IMR-90 (cell line): ENCODE measurements around the gene GJB5.

Experiments used
- CEBPB ChIP-seq: IDR thresholded peaks from 2 replicates; pipeline ENCODE4 v1.6.1; 2012; ENCODE audit warnings: low read depth, low read length, improper control_type of control experiment
- NFE2L2 ChIP-seq: fragments of 150-350 bp; IDR thresholded peaks from 2 replicates; pipeline ENCODE4 v1.6.1; 2016; ENCODE audit warnings: low read depth, mild to moderate bottlenecking, low read length
- POLR2A ChIP-seq: IDR thresholded peaks from 2 replicates; pipeline ENCODE4 v1.6.1; 2012; ENCODE audit warnings: mild to moderate bottlenecking, low read depth, low read length
- RFX5 ChIP-seq: IDR thresholded peaks from 2 replicates; pipeline ENCODE4 v1.8.0; 2012; ENCODE audit warnings: low read depth, mild to moderate bottlenecking, low read length, moderate library complexity
- SMC3 ChIP-seq: fragments of 150-350 bp; IDR thresholded peaks from 2 replicates; pipeline ENCODE4 v1.6.1; 2016; ENCODE audit warnings: low read depth, mild to moderate bottlenecking, antibody characterized with exemption, low read length, moderate library complexity
- TF ChIP-seq, protein P1 (sequence below): conservative IDR thresholded peaks from 2 replicates; pipeline ENCODE4 v1.5.1; 2012; ENCODE audit warnings: mild to moderate bottlenecking, low read depth, low read length, improper control_type of control experiment

DNA sequence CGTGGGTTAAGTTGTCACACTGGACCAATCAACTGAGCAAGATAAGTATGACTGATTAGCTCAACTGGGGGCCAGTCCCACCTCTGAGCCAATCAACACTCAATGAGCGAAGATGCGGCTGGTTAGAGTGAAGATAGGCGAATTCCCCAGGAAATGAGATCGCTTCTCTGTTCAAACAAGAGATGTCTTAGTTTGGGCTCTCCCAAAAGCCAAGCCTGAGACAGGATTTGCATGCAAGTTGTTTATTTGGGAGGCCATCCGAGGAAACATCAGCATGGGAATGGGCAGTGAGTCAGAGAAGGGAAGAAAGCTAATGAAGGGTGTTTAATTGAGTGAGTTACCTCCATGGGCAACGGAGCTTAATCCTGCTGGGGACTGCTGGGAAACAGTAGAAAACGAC is 4.9 kb upstream of the GJB5 start:
- TF ChIP-seq, protein P1, sequence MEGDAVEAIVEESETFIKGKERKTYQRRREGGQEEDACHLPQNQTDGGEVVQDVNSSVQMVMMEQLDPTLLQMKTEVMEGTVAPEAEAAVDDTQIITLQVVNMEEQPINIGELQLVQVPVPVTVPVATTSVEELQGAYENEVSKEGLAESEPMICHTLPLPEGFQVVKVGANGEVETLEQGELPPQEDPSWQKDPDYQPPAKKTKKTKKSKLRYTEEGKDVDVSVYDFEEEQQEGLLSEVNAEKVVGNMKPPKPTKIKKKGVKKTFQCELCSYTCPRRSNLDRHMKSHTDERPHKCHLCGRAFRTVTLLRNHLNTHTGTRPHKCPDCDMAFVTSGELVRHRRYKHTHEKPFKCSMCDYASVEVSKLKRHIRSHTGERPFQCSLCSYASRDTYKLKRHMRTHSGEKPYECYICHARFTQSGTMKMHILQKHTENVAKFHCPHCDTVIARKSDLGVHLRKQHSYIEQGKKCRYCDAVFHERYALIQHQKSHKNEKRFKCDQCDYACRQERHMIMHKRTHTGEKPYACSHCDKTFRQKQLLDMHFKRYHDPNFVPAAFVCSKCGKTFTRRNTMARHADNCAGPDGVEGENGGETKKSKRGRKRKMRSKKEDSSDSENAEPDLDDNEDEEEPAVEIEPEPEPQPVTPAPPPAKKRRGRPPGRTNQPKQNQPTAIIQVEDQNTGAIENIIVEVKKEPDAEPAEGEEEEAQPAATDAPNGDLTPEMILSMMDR: no peak
- no peak for TF ChIP-seq NFE2L2
- no peak for TF ChIP-seq POLR2A
- no peak for TF ChIP-seq CEBPB
- TF ChIP-seq RFX5: no peak
- no peak for TF ChIP-seq SMC3
